GM23338 (cell line): ENCODE measurements around the gene PIK3CB. TPM values are rescaled to one million over a fixed set of nuclear protein-coding genes. Genes with fewer than 3 reads are reported as not detected.

Experiments
- ATAC-seq: fragments of 200-7000 bp; cut with Tn5 transposase; 3 replicates; pipeline ENCODE4 v1.9.1; 2020
- DNase-seq: peaks from one replicate; pipeline ENCODE4 v3.0.0-alpha.2; 2015; ENCODE audit warnings: low spot score
- H2AFZ ChIP-seq: fragments of 200-600 bp; sonication (generic); 2 replicates; pipeline ENCODE4 v1.8.0; 2016; ENCODE audit warnings: antibody characterized with exemption, mild to moderate bottlenecking, moderate library complexity
- H3F3A ChIP-seq: fragments of 200-600 bp; sonication (generic); replicated peaks from 2 replicates; pipeline ENCODE4 v1.8.0; 2017; ENCODE audit warnings: antibody characterized with exemption, mixed run types, low read depth
- H3K27ac ChIP-seq: fragments of 200-600 bp; sonication (generic); 2 replicates; pipeline ENCODE4 v1.6.1; 2016; ENCODE audit warnings: low read depth
- H3K27me3 ChIP-seq: fragments of 200-600 bp; sonication (generic); 2 replicates; pipeline ENCODE4 v1.8.0; 2016; ENCODE audit warnings: mild to moderate bottlenecking, mixed run types, moderate library complexity; ENCODE audit not compliant: insufficient read depth
- H3K36me3 ChIP-seq: fragments of 200-600 bp; sonication (generic); 2 replicates; pipeline ENCODE4 v1.8.0; 2016; ENCODE audit warnings: mild to moderate bottlenecking; ENCODE audit not compliant: insufficient read depth
- H3K4me1 ChIP-seq: fragments of 200-600 bp; sonication (generic); 2 replicates; pipeline ENCODE4 v1.8.0; 2016; ENCODE audit warnings: mild to moderate bottlenecking, moderate library complexity; ENCODE audit not compliant: insufficient read depth
- H3K4me2 ChIP-seq: fragments of 200-600 bp; sonication (generic); 2 replicates; pipeline ENCODE4 v1.7.1; 2017; ENCODE audit warnings: mixed run types
- H3K4me3 ChIP-seq: fragments of 200-600 bp; sonication (generic); 2 replicates; pipeline ENCODE4 v1.6.1; 2016; ENCODE audit warnings: mixed run types
- H3K79me2 ChIP-seq: fragments of 200-600 bp; sonication (generic); replicated peaks from 2 replicates; pipeline ENCODE4 v1.8.0; 2017; ENCODE audit warnings: mild to moderate bottlenecking; ENCODE audit not compliant: insufficient read depth
- H3K9me2 ChIP-seq: fragments of 200-600 bp; sonication (generic); 2 replicates; pipeline ENCODE4 v1.8.0; 2017; ENCODE audit not compliant: insufficient read depth
- H4K20me1 ChIP-seq: fragments of 200-600 bp; sonication (generic); replicated peaks from 2 replicates; pipeline ENCODE4 v1.8.0; 2017; ENCODE audit warnings: mild to moderate bottlenecking; ENCODE audit not compliant: insufficient read depth
- H3K27ac Mint-ChIP-seq: 2 replicates; pipeline ENCODE4 v1.8.0; 2020; ENCODE audit warnings: inconsistent platforms, mild to moderate bottlenecking, moderate library complexity, mixed read lengths
- H3K27me3 Mint-ChIP-seq: 3 replicates; pipeline ENCODE4 v1.8.0; 2022; ENCODE audit warnings: low read depth, mild to moderate bottlenecking, moderate library complexity, mixed read lengths, inconsistent platforms; ENCODE audit not compliant: insufficient read depth, poor library complexity
- H3K36me3 Mint-ChIP-seq: 3 replicates; pipeline ENCODE4 v1.8.0; 2021; ENCODE audit warnings: low read depth, mild to moderate bottlenecking, inconsistent platforms, moderate library complexity, mixed read lengths
- H3K4me1 Mint-ChIP-seq: 3 replicates; pipeline ENCODE4 v1.8.0; 2020; ENCODE audit warnings: mild to moderate bottlenecking, inconsistent platforms, mixed read lengths
- H3K4me3 Mint-ChIP-seq: 3 replicates; pipeline ENCODE4 v1.8.0; 2021; ENCODE audit warnings: moderate library complexity, mild to moderate bottlenecking, inconsistent platforms, mixed read lengths
- H3K9me3 Mint-ChIP-seq: 3 replicates; pipeline ENCODE4 v1.8.0; 2020; ENCODE audit warnings: moderate library complexity, mild to moderate bottlenecking, inconsistent platforms, mixed read lengths
- CREB1 ChIP-seq: fragments of 250-450 bp; sonication (Bioruptor Pico); IDR thresholded peaks from 2 replicates; pipeline ENCODE4 v1.5.0; 2020; ENCODE audit warnings: low read depth, mild to moderate bottlenecking, moderate library complexity
- EZH2 ChIP-seq: fragments of 200-600 bp; sonication (generic); IDR thresholded peaks from one replicate; pipeline ENCODE4 v1.8.0; 2017; ENCODE audit warnings: antibody characterized with exemption, mild to moderate bottlenecking, low read depth; ENCODE audit not compliant: unreplicated experiment
- JUNB ChIP-seq: IDR thresholded peaks from one replicate; pipeline ENCODE4 v1.6.1; 2016; ENCODE audit warnings: antibody characterized with exemption; ENCODE audit not compliant: unreplicated experiment
- NANOG ChIP-seq: IDR thresholded peaks from 2 replicates; pipeline ENCODE4 v1.6.1; 2016; ENCODE audit warnings: antibody characterized with exemption, borderline replicate concordance
- POLR2AphosphoS5 ChIP-seq: IDR thresholded peaks from 2 replicates; pipeline ENCODE4 v1.6.1; 2016; ENCODE audit warnings: antibody characterized with exemption, low read depth
- ZNF114 ChIP-seq: fragments of 250-450 bp; sonication (Bioruptor Pico); IDR thresholded peaks from 2 replicates; pipeline ENCODE4 v1.5.0; 2020; ENCODE audit warnings: mild to moderate bottlenecking, moderate library complexity
- polyA plus RNA-seq: library from polyadenylated mRNA; unstranded; fragments of >200 nt; fragmentation: Nextera tagmentation; extraction: Ambion mirVana; gene quantifications from 2 replicates; pipeline ENCODE4 v1.2.1, GENCODE V29; 2016
- total RNA-seq: library from RNA; depleted of rRNA; stranded (reverse); fragments of >200 nt; shearing (Covaris generic); gene quantifications from 2 replicates; pipeline ENCODE4 v1.2.3, GENCODE V29; 2014
- TF ChIP-seq, protein P1 (sequence below): IDR thresholded peaks from one replicate; pipeline ENCODE4 v1.6.1; 2018; ENCODE audit warnings: antibody characterized with exemption; ENCODE audit not compliant: unreplicated experiment
- TF ChIP-seq, protein P2 (sequence below), 2 experiments: fragments of 200-600 bp in 1 of 2; sonication (generic) in 1 of 2; conservative IDR thresholded peaks; 2 replicates each; pipeline versions ENCODE4 v1.5.1 to v1.6.1; 2016 to 2017; ENCODE audit warnings: antibody characterized with exemption in 2 of 2, low read depth in 2 of 2, mild to moderate bottlenecking in 2 of 2, moderate library complexity in 1 of 2

Gene PIK3CB
- total and polyA plus RNA-seq, 2 experiments from 2014 or later = 13.3 to 32.4 TPM

DNA sequence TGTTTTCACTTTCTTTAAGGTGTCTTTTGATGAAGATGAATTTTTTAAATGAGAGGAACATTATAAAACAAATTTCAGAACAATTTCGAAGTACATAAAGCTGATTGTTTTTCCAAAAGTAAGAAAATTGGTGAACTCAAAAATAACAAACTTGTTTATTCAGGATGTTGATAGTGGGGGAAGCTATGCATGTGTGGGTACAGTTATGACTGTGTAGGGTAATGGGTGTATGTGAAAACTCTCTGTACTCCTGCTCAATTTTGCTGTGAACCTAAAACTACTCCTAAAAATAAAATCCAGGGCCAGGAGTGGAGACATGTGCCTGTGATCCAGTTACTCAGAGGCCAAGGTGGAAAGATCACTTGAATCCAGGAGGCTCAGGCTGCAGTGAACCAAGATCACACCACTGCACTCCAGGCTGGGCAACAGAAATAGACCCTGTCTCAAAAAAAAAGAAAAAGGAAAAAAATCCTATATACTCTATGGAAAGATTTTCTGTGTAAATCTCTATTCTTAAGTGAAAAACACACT is 37.2 kb downstream of the PIK3CB start:
- no peak overlapping the region for H3K27ac Mint-ChIP-seq
- Histone ChIP-seq H3K4me2 (no peak overlapping the region), H4K20me1 (no peaks in the 10 kb centered on the region; the same call in 1 of the 2 replicates), H2AFZ (no peak overlapping the region), H3K4me3 (no peak overlapping the region), H3K27me3 (no peaks in the 10 kb centered on the region), H3K36me3 (no peaks in the 10 kb centered on the region), H3K9me2 (no peaks in the 10 kb centered on the region), H3K27ac (no peak overlapping the region; the same call in 1 of the 2 replicates), H3K4me1 (no peaks in the 10 kb centered on the region), H3F3A (no peaks in the 10 kb centered on the region), H3K79me2 (peaks cover 57% of the 10 kb centered on the region)
- no peaks in the 10 kb centered on the region for H3K9me3 Mint-ChIP-seq
- ATAC-seq (no peak), DNase-seq (no peak)
- no peak overlapping the region for H3K4me3 Mint-ChIP-seq
- H3K36me3 Mint-ChIP-seq = peaks cover 21% of the 10 kb centered on the region
- H3K27me3 Mint-ChIP-seq = no peaks in the 10 kb centered on the region
- peaks cover 4% of the 10 kb centered on the region; the same call in 2 of the 3 replicates for H3K4me1 Mint-ChIP-seq
- TF ChIP-seq NANOG = no peak
- TF ChIP-seq, protein P1, sequence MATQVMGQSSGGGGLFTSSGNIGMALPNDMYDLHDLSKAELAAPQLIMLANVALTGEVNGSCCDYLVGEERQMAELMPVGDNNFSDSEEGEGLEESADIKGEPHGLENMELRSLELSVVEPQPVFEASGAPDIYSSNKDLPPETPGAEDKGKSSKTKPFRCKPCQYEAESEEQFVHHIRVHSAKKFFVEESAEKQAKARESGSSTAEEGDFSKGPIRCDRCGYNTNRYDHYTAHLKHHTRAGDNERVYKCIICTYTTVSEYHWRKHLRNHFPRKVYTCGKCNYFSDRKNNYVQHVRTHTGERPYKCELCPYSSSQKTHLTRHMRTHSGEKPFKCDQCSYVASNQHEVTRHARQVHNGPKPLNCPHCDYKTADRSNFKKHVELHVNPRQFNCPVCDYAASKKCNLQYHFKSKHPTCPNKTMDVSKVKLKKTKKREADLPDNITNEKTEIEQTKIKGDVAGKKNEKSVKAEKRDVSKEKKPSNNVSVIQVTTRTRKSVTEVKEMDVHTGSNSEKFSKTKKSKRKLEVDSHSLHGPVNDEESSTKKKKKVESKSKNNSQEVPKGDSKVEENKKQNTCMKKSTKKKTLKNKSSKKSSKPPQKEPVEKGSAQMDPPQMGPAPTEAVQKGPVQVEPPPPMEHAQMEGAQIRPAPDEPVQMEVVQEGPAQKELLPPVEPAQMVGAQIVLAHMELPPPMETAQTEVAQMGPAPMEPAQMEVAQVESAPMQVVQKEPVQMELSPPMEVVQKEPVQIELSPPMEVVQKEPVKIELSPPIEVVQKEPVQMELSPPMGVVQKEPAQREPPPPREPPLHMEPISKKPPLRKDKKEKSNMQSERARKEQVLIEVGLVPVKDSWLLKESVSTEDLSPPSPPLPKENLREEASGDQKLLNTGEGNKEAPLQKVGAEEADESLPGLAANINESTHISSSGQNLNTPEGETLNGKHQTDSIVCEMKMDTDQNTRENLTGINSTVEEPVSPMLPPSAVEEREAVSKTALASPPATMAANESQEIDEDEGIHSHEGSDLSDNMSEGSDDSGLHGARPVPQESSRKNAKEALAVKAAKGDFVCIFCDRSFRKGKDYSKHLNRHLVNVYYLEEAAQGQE = no peak
- TF ChIP-seq CREB1 = no peak
- TF ChIP-seq, protein P2, sequence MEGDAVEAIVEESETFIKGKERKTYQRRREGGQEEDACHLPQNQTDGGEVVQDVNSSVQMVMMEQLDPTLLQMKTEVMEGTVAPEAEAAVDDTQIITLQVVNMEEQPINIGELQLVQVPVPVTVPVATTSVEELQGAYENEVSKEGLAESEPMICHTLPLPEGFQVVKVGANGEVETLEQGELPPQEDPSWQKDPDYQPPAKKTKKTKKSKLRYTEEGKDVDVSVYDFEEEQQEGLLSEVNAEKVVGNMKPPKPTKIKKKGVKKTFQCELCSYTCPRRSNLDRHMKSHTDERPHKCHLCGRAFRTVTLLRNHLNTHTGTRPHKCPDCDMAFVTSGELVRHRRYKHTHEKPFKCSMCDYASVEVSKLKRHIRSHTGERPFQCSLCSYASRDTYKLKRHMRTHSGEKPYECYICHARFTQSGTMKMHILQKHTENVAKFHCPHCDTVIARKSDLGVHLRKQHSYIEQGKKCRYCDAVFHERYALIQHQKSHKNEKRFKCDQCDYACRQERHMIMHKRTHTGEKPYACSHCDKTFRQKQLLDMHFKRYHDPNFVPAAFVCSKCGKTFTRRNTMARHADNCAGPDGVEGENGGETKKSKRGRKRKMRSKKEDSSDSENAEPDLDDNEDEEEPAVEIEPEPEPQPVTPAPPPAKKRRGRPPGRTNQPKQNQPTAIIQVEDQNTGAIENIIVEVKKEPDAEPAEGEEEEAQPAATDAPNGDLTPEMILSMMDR (conservative IDR thresholded peaks at IDR 0.05; ENCODE audit: low read depth in 2 of 2) = no peak
- no peak for TF ChIP-seq EZH2
- no peak for TF ChIP-seq ZNF114 (CRISPR knock-in tag)
- no peak for TF ChIP-seq POLR2AphosphoS5

DNA sequence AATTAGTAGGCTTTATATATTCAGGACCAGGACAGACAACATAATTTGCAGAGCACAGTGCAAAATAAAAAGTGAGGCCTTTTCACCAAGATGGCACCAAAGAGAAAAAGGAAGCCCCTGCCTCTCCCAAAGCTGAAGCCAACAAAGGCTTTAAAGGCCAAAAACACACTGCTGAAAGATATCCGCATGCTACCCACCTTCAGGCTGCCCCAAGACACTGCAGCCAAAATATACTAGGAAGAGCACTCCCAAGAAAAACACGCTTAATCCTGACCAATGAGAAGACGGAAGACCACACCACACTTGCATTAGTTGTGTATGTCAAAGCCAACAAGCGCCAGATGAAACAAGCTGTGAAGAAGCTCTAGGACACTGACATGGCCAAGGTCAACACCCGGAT is 38.0 kb downstream of the PIK3CB start:
- TF ChIP-seq, protein P2 (conservative IDR thresholded peaks at IDR 0.05; ENCODE audit: low read depth in 2 of 2) = peak in 1 of 2 experiments; percentile 34; a peak in 2 of 4 replicates
- TF ChIP-seq JUNB = no peak
- Histone ChIP-seq H3K9me2 (no peaks in the 10 kb centered on the region), H3K4me1 (no peaks in the 10 kb centered on the region), H4K20me1 (no peaks in the 10 kb centered on the region; the same call in none of the 2 replicates), H3K27ac (no peak overlapping the region), H3K79me2 (peaks cover 50% of the 10 kb centered on the region), H3F3A (no peaks in the 10 kb centered on the region), H2AFZ (no peak overlapping the region), H3K36me3 (no peaks in the 10 kb centered on the region), H3K4me2 (no peak overlapping the region), H3K4me3 (no peak overlapping the region), H3K27me3 (no peaks in the 10 kb centered on the region)
- ATAC-seq (peak; percentile 60), DNase-seq (peak; percentile 36)
- Mint-ChIP-seq H3K4me1 (peaks cover 4% of the 10 kb centered on the region; the same call in 2 of the 3 replicates), H3K27ac (no peak overlapping the region; the same call in 1 of the 2 replicates), H3K27me3 (no peaks in the 10 kb centered on the region), H3K4me3 (no peak overlapping the region), H3K36me3 (peaks cover 24% of the 10 kb centered on the region), H3K9me3 (no peaks in the 10 kb centered on the region)
